ENCODE results near the gene TTLL6.
"Not testable (repeated sequence)": the region's sequence is repeated elsewhere in the genome, so short reads cannot be mapped to it uniquely, and the experiment has no call there.

TTLL6 gene

DNA sequence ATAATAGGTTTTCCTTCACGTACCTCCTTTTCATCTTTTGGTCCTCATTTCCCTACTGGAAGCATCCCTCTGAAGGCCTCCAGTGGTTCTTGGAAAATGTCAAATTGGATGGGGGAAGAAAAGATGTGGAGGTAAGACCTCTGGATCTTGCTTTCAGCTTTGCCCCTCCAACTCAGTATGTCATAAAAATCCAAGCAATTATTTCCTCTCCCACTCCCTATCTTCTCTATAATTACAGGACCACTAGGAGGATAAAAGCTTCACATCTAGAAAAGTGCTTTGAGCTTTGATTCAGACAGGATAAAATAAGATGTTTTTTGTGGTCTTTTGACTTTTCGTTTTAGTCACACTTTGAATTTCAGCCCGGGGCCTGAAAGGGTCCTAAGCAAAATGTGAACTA lies 1.7 kb downstream of the TTLL6 start:
- DNase-seq (ENCODE audit: low read depth in 3 of 3), result no peak

DNA sequence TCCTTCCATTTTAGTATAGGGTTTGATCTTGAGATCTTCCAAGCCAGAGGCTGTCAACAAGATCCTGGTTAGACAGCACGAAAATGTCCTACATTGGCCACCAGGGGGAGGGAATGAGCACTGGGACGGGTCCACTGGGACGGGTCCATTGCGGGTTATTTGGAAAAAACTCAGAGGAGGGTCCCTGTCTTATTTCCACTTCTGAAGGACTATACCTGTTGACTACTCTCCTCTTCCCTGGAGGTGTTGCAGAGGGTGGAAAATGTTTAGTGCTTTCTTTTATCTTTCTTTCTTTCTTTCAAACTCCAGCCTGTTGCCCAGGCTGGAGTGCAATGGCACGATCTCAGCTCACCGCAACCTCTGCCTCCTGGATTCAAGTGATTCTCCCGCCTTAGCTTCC lies 2.5 kb downstream of the TTLL6 start:
- peak in 2 of 3 experiments; percentile 27 to 50 for DNase-seq (ENCODE audit: low read depth in 3 of 3)

DNA sequence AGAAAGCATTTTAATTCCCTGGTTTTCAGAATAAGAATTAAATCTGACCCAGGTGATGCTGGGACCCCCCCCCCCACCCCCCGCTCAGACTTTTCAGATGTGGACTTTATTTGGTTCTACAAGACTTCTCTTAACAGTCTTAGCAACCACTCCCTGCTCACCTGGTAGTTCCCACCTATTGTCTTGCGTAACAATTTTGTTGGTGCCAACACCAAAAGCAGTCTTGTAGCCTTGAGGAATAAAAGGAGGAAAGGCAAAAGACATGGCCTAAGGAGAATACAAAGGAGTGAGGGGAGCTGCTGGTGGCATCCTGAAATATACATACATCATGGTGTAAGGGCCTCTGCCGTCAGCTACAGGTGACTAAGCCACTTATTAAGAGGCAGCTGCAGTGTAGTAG lies 5.0 kb downstream of the TTLL6 start:
- no peak for DNase-seq (ENCODE audit: low read depth in 3 of 3)

DNA sequence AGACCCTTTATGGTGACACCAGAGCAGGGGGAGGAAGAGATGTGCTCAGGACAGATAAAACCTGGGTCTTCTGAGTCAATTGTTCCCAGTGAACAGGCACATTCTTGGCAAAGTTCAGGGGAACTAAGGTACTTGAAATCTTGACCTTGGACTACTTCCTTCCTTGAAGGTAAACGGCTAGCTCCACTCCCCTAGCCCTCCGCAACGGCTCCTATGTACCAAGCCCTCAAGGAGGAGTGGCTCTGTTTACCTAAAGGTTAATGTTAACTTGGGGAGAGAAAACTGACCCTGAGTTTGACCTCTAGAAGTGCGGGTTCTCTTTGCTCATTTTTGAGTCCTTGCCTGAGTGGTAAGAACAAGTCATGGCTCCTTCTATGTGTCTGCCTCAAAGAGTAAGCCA lies 7.8 kb downstream of the TTLL6 start:
- DNase-seq (ENCODE audit: low read depth in 3 of 3), result no peak

DNA sequence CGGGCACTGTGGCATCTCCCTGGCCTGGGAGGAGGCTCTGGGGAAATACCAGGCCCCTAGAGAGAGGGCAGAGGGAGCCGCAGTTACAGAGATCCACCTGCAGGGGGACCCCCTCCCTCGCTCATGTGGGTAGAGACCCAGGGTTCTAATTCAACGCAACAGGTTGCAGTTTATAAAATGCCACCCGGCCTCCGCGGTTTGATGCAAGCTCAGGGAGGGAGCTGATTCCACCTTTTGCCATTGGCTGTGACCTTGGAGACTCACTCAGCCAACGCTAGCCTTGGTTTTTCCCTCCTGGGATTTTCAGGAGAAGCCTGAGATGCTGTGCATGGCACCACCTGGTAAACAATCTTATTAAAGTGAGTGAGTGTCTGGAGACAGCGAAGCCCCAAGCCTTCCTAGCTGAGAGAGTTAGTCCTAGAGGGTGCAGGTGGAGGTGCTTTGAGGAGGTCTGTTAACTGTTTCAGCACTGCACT lies 12.1 kb downstream of the TTLL6 start:
- peak; percentile 45 to 56 (median 46) for DNase-seq (ENCODE audit: low read depth in 3 of 3)

DNA sequence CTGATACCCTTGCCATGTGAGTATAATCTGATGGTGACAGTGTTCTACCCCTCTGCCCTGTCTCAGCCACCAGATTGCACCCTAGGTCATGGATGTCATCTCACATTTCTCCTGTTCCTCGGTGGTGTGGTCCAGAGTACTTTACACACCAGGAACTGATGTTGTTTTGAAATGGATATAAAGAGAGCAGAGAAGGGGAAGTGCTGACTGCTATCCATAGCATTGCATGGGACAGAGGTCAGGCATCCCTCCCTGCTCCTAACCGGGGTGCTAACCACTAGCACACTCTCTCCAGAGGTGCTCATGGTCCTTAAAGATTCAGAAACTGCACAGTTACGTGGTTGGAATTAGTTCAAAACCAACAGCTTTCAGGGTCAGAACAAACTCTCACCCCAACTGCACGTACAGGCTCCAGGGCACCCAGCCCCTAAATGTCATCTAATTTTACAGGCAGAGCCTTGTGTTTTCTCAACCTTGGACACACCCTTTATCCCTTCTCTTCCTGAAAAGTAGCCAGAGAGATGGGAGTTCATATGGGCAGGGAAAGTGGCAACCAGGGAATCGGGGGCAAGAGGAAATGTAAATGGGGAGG lies 16.3 kb downstream of the TTLL6 start:
- DNase-seq (ENCODE audit: low read depth in 3 of 3), result no peak

DNA sequence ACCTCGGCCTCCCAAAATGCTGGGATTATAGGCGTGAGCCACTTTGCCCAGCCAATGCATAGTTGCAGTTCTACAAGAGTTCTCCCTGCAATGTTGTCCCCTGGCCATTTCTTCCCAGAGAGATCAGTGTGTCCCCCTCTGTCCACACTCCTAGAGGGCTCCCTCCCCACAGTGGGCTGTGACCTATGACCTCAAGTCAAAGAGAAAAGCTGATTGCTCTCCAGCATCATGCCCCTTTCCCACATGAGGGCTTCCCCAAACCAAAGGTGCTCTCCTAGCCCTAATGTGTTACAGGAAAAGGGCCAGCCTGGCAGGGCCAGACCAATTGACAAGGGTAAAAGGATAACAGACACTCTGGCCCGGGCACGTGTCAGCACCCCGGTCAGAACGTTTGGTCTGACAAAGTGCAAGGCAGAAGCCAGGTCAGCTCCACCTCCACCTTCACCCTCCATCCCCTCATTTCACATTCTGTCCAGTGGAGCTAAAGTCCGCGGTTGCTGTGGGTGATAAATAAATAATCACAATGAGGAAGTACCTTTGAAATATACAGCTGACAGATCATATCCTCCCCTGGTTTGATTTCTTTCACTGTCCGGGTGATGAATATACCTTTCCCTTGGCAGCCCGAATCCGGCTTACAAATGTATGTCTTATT lies 17.8 kb downstream of the TTLL6 start:
- no peak for DNase-seq (ENCODE audit: low read depth in 3 of 3)

DNA sequence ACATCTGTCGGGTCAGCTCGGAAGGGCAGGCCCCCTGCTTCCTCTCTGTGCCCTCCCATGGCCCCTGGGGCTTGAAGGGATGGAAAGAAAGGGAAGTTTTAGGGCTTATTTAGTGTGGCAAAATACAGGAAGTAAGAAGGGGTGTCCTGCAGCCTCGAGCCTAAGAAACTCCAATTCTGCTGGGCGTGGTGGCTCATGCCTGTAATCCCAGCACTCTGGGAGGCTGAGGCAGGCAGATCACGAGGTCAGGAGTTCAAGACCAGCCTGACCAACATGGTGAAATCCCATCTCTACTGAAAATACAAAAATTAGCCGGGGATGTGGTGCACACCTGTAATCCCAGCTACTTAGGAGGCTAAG lies 20.9 kb downstream of the TTLL6 start:
- not testable (repeated sequence) for DNase-seq (ENCODE audit: low read depth in 3 of 3)

DNA sequence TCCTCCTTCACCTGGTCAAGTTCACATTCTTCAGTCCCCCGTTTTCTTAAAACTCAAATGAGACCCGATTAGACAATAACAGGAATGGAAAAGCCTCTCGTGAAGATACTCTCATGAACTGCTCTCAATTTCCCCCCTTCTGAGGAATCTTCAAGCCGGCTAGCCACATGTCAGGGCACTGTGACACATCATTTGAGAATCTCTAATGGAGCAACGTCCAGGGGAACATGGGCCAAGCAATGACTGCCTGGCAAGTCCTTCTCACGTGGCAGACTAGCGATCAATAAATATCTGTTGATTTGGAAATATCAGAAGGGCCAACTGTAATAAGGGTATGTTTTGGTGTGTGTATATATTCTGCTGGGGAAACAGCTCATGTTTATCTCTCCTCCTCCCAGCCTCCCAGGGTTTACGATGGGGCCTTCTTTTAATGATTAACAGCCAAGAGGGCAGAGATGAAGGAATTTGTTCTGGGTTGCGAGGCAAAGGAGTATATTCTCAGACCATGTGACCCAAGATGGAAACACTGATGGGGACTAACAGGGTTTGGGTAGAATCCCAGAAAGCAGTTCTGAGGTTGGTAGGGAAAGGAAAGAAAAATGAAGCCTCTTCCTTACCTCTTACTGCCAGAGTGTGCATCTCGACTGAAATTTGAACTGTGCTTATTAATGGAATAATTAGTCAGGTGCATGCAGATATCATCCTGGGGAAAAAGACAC lies 21.4 kb downstream of the TTLL6 start:
- no peak for DNase-seq (ENCODE audit: low read depth in 3 of 3)

DNA sequence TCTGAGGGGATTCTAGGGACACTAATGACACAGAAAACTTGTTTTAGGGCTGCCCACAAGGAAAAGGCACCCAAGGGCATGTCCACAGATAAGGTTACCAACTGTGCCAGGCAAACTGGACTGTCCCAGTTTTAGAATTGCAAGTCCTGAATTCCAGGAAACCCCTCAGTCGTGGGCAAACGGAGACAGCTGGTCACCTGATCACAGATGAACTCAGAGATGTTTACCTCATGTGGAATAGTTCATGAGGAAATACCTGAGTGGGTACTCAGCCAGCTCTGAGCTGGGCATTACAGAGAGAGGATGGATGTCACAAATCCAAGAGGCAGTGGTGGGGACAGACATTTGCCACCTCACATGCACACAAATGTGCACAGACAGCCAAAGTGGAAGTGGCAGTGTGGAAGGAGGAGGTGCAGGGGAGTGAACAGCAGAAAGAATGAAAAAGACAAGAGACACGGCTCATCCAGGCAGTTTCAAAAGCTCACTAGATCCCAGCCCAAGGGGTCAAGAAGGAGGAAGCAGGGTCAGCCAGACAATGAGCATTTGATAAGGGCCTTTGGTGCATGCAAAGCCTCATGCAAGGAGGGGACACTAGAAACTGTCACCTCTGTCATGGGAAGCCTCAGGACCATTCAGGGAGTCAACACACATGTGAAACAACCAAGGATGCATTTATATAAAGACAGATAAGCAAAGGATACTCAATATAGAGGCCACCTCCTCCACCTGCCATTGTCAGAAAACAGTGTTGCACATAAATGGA lies 24.8 kb downstream of the TTLL6 start:
- no peak for DNase-seq (ENCODE audit: low read depth in 3 of 3)

DNA sequence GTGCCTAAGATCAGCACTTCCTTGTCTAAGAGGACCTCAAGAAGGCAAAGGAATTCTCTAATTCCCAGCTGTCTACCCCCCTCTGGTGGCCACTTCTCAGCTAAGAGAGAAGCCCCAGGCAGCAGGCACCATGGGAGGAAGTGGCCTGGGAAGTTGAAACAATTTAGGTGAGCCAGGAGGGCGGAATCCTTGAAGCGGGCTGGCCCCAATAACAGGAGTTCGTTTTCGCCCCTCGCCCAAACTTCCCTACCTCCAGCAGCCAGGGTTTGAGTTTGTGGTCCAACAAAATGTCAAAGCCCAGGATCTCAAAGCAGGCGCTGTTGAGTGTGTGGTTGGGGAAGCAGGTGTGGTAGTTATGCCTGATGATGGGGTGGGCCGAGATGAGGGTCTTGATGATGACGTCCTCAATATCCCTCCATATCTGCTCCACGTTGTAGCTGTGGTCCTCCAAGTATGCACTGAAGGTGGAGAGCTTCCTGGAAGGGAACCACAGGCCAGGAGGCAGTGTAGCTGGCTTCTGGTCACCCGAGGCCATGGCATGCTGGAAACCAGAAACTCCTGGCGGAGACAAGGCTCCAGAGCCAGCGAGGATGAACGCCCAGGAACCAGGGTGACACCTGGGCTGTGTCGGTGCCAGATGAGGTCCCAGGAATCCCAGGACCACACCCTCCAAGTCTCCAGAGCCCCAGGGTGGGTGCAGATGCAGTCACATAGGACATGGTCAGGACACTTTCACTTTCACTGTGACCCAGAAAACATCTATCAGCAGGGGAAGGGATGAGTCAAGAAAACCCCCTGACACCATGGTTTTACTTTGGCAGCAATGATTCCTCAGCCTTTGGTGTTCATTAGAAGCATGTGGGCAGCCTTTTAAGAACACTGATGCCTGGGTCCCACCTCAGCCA lies 25.6 kb downstream of the TTLL6 start:
- DNase-seq (ENCODE audit: low read depth in 3 of 3), result no peak

DNA sequence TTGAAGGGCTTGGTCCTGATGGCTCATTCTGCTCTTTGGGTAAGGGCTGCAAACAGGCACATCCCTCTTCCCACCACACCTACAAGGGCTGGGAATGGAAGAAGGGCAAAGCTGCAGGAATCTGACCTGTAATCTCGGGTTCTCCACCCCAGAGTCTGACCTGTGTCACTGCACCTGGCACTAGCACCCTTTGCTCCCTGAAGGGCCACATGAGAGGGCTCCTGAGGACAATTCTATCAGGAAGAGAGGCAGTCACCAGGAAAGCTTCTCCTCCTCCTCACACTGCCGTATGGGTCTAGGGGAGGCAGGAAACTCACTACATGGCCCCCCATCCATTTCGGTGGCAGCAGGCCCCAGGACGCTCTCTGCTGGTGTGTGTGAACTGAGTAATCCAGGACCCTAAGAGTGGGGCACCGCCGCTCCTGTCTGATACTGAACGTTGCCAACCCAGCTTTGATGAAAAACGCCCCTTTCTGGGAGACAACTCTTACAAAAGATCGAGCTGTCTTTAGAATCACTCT lies 26.4 kb downstream of the TTLL6 start:
- no peak for DNase-seq (ENCODE audit: low read depth in 3 of 3)

DNA sequence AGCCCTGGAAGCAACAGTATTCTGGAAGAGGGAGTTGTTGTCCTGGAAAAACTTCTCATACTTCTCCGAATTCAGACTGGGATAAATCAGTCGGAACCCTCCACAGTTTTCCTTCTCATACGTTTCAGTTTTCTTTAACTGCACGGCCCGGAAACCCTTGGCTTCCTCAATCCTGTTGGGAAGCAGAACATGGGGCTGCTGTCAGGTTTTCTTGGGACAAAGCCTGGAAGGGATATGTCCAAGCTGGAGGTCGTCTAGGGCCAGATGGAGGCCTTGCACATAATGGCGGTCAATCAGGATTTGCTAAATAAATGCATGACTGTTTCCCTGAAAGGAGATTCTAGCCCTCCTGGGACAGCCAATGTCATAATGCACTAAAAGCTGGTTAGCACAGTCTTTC lies 29.2 kb downstream of the TTLL6 start:
- DNase-seq (ENCODE audit: low read depth in 3 of 3), result no peak

DNA sequence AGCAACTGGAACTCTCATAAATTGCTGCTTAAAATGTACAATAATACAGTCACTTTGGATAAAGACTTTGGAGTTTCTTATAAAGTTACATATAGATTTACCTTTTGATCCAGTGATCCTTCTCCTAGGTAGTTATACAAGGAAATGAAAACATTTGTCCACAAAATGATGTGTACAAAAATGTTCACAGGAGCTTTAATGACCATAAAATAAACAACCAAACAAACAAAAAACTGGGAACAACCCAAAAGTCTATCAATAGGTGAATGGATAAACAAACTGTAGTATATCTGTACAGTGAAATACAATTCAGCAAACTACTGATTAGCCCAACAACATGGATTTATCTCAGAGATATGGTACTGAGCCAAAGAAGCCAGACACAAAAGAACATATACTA lies 37.6 kb downstream of the TTLL6 start:
- no peak for DNase-seq (ENCODE audit: low read depth in 3 of 3)

DNA sequence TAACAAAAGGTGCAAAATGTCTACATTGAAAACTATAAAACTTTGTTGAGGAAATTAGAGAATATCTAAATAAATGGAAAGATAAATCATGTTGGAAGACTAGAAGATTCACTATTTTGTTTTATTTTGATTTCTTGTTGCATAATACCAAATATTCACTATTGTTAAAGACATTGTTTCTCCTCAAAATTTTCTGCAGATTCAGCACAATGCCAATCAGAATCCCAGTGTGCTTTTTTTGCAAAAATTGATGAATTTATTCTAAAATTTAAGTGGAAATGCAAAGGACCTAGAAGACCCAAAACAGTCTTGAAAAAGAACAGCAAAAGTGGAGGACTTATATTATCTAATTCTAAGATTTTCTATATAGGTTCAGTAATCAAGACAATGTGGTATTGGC lies 40.4 kb downstream of the TTLL6 start:
- no peak for DNase-seq (ENCODE audit: low read depth in 3 of 3)

DNA sequence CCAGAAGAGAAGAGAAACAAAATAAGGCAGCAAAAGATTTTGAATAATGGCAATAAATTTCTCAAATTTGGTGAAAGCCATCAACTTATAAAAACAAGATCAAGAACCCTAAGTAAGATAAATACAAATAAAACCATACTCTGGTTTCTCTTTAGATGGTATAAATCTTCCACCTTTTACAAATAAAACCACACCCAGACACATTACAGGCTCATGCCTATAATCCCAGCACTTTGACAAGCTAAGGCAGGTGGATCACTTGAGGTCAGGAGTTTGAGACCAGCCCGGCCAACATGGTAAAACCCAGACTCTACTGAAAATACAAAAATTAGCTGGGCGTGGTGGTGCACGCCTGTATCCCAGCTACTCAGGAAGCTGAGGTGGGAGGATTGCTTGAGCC lies 43.8 kb downstream of the TTLL6 start:
- DNase-seq (ENCODE audit: low read depth in 3 of 3), result no peak

DNA sequence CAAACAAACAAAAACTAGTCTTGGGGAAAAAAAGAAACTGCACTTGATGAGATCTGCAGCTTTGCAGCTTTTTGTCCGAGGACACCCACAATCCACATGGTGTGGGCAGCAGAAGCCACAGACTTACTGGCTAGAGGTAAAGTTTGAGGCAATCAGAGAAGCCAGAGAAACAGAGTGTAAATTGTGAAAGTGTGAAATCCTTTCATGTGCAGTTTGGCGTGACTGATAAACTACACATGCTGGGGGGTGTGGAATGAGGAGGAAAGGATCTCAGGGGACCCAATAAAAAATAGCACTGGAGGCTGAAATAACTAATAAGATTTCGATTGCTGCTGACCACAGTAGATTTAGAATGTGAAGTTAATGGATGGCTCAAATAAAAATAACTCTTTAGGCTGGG lies 46.1 kb downstream of the TTLL6 start:
- DNase-seq (ENCODE audit: low read depth in 3 of 3), result no peak

DNA sequence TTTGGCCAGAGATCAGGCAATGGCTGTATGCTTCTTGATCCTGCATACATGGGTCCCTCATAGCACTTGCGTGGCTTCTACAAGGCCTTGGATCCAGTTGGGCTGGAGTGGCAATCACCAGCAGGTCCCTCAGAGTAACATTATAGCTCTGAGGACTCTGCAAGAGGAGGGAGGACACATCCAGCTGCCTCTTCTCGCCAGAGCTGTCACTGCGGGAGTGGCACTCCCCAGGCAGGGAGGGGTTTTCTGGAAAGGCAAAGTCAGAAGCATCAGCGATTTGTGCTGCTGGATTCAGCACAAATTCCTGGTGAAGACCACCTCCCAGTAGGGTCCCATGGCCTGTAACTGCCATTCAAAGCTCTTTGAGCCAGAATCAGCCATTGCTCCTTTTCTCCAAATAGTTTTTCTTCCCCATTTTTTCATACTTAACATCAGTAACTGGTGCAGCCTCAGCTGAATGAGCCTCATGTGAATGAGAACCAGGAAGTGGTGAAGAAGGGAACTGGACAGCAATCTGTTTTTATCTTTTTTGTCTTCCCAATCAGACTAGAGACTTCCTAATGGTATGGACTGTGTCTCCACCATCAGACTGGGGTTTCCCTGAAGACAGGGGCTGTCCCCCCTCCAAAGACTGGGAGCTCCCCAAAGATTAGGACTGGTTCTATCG lies 47.9 kb downstream of the TTLL6 start:
- DNase-seq (ENCODE audit: low read depth in 3 of 3), result no peak

DNA sequence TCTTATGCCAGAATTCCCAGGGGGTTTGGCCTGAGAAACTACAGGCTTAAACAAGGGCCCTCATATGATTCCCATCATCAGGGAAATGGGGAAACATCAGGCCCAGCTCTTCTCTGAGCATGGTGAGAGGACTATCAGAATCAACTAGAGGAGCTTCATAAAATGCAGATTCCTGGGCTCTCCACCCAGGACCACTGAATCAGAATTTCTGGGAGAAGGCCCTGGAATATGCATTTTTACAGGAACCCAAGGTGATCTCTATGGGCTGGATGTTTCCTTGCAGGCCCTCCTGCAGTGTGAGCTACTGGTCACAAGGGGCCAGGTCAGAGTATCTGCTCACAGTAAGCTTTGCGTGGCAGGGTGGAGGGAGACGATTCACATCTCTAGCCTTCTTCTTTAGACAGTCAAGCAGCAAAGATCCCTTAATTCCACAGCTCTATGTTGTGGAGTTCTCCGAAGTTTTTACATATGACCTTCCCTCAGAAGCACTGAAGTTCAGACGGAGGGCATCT lies 49.7 kb downstream of the TTLL6 start:
- no peak for DNase-seq (ENCODE audit: low read depth in 3 of 3)

DNA sequence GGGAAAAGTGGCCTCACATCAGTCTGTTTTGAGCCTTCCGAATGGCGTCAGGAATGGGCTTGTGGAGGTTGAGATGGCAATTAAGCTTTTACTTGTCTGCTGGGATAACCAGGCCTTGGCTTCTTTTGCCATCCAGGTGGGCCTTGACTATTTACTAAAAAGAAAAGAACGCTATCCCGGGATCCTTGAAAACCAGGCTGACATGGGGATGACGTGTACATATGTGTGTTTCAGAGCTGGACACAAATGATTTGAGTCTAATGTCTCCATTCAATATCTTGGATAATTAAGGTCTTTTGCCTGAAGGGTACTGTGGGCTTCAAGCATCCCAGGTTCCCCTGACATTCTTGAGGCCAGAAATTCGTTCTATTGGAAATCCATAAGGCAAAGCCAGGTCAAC lies 55.9 kb downstream of the TTLL6 start:
- no peak for DNase-seq (ENCODE audit: low read depth in 3 of 3)
